DND-41 (cell line): Measurements from ENCODE around the gene TAF10.

Source experiments
- ATAC-seq: fragments of 200-7000 bp; cut with Tn5 transposase; 3 replicates; pipeline ENCODE4 v1.9.1; 2021; ENCODE audit warnings: low read depth; ENCODE audit not compliant: insufficient read depth
- DNase-seq: peaks from one replicate; pipeline ENCODE4 v3.0.0-alpha.2; 2020
- H2AFZ ChIP-seq: 2 replicates; pipeline ENCODE4 v1.6.0; 2012; ENCODE audit warnings: low read depth, low read length
- H3K27ac ChIP-seq: 2 replicates; pipeline ENCODE4 v1.5.1; 2012; ENCODE audit warnings: low read length, inconsistent platforms
- H3K27me3 ChIP-seq: fragments of 200-600 bp; sonication (generic); 2 replicates; pipeline ENCODE4 v1.6.0; 2012; ENCODE audit warnings: low read length, mild to moderate bottlenecking, inconsistent platforms; ENCODE audit not compliant: insufficient read depth, poor library complexity
- H3K36me3 ChIP-seq: 2 replicates; pipeline ENCODE4 v1.5.1; 2012; ENCODE audit warnings: low read length, inconsistent platforms; ENCODE audit not compliant: insufficient read depth
- H3K4me1 ChIP-seq: 2 replicates; pipeline ENCODE4 v1.5.1; 2012; ENCODE audit warnings: mild to moderate bottlenecking, low read length; ENCODE audit not compliant: insufficient read depth
- H3K4me2 ChIP-seq: 2 replicates; pipeline ENCODE4 v1.6.0; 2012; ENCODE audit warnings: mild to moderate bottlenecking, moderate library complexity, low read length, inconsistent platforms; ENCODE audit not compliant: insufficient read depth
- H3K4me3 ChIP-seq, 2 experiments: fragments of 200-600 bp in 1 of 2; shearing (Covaris generic) in 1 of 2; 2 replicates each; pipeline ENCODE4 v1.5.1; 2012 to 2016; ENCODE audit warnings: inconsistent platforms in 2 of 2, low read length in 2 of 2, mild to moderate bottlenecking in 2 of 2, low read depth in 1 of 2, moderate library complexity in 1 of 2
- H3K79me2 ChIP-seq: 2 replicates; pipeline ENCODE4 v1.6.0; 2012; ENCODE audit warnings: low read length, inconsistent platforms; ENCODE audit not compliant: insufficient read depth
- H3K9ac ChIP-seq: 2 replicates; pipeline ENCODE4 v1.6.0; 2012; ENCODE audit warnings: low read depth, mild to moderate bottlenecking, inconsistent platforms, low read length, moderate library complexity
- H3K9me3 ChIP-seq: 2 replicates; pipeline ENCODE4 v1.5.1; 2012; ENCODE audit warnings: low read length, moderate library complexity, mild to moderate bottlenecking, inconsistent platforms; ENCODE audit not compliant: insufficient read depth, severe bottlenecking
- H4K20me1 ChIP-seq: 2 replicates; pipeline ENCODE4 v1.6.0; 2012; ENCODE audit warnings: low read length; ENCODE audit not compliant: insufficient read depth
- EZH2 ChIP-seq: IDR thresholded peaks from 3 replicates; pipeline ENCODE4 v1.6.1; 2012; ENCODE audit warnings: borderline replicate concordance, low read depth, mild to moderate bottlenecking, moderate library complexity, low read length, inconsistent platforms; ENCODE audit not compliant: severe bottlenecking
- TF ChIP-seq, protein P1 (sequence below): IDR thresholded peaks from 2 replicates; pipeline ENCODE4 v1.5.1; 2012; ENCODE audit warnings: borderline replicate concordance, low read length, moderate library complexity, mild to moderate bottlenecking; ENCODE audit not compliant: poor library complexity, severe bottlenecking; ENCODE audit errors: extremely low read depth

TAF10 gene

GRCh38 chr11:6594142-6594768, 17.8 kb downstream of the TAF10 start:
- Histone ChIP-seq H3K36me3 (peaks cover 52% of the 10 kb centered on the region), H3K9me3 (no peaks in the 10 kb centered on the region), H2AFZ (no peak overlapping the region), H3K4me1 (no peaks in the 10 kb centered on the region), H4K20me1 (peaks cover 7% of the 10 kb centered on the region; the same call in 1 of the 2 replicates), H3K9ac (no peak overlapping the region), H3K27ac (no peak overlapping the region), H3K79me2 (peaks cover 13% of the 10 kb centered on the region; the same call in 1 of the 2 replicates), H3K4me3 (no peak overlapping the region), H3K4me2 (no peak overlapping the region), H3K27me3 (no peaks in the 10 kb centered on the region)
- no peak for TF ChIP-seq EZH2
- TF ChIP-seq, protein P1, sequence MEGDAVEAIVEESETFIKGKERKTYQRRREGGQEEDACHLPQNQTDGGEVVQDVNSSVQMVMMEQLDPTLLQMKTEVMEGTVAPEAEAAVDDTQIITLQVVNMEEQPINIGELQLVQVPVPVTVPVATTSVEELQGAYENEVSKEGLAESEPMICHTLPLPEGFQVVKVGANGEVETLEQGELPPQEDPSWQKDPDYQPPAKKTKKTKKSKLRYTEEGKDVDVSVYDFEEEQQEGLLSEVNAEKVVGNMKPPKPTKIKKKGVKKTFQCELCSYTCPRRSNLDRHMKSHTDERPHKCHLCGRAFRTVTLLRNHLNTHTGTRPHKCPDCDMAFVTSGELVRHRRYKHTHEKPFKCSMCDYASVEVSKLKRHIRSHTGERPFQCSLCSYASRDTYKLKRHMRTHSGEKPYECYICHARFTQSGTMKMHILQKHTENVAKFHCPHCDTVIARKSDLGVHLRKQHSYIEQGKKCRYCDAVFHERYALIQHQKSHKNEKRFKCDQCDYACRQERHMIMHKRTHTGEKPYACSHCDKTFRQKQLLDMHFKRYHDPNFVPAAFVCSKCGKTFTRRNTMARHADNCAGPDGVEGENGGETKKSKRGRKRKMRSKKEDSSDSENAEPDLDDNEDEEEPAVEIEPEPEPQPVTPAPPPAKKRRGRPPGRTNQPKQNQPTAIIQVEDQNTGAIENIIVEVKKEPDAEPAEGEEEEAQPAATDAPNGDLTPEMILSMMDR = no peak
- DNase-seq (no peak), ATAC-seq (no peak)

DNA sequence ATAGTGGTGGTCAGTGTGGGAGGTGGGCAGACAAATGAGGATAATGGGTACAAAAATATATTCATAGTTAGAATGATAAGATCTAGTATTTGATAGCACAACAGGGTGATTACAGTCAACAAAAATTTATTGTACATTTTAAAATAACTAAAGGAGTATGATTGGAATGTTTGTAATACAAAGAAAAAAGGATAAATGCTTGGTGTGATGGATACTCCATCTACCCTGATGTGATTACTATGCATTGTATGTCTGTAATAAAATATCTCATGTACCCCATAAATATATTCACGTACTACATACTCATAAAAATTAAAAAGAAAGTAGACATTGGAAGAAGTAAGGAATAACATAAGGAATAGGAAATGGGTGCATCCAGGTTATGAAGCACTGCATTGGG, 24.0 kb downstream of the TAF10 start:
- ATAC-seq (no peak), DNase-seq (no peak)
- Histone ChIP-seq H4K20me1 (no peaks in the 10 kb centered on the region), H3K79me2 (no peaks in the 10 kb centered on the region), H3K4me2 (no peak overlapping the region), H3K9ac (no peak overlapping the region), H2AFZ (no peak overlapping the region), H3K4me1 (no peaks in the 10 kb centered on the region), H3K36me3 (peaks cover 4% of the 10 kb centered on the region), H3K4me3 (no peak overlapping the region), H3K27me3 (no peaks in the 10 kb centered on the region), H3K27ac (no peak overlapping the region), H3K9me3 (peaks cover 9% of the 10 kb centered on the region)
- TF ChIP-seq, protein P1 = no peak
- TF ChIP-seq EZH2 = no peak

GRCh38 chr11:6587360-6587953, 24.6 kb downstream of the TAF10 start:
- no peak overlapping the region for H3K4me3 ChIP-seq
- DNase-seq = no peak
- no peaks in the 10 kb centered on the region for H3K4me1 ChIP-seq
- ATAC-seq = no peak
- H3K27ac ChIP-seq = no peak overlapping the region
- H3K79me2 ChIP-seq = no peaks in the 10 kb centered on the region
- no peak overlapping the region for H3K4me2 ChIP-seq
- no peak overlapping the region for H3K9ac ChIP-seq
- no peak for TF ChIP-seq EZH2
- TF ChIP-seq, protein P1 = no peak
- H3K9me3 ChIP-seq = peaks cover 9% of the 10 kb centered on the region
- peaks cover 4% of the 10 kb centered on the region for H3K36me3 ChIP-seq
- H2AFZ ChIP-seq = no peak overlapping the region
- H3K27me3 ChIP-seq = no peaks in the 10 kb centered on the region
- H4K20me1 ChIP-seq = no peaks in the 10 kb centered on the region
